GM12878 (cell line): ENCODE data around the gene DLG2. TPM values are rescaled to one million over a fixed set of nuclear protein-coding genes. Genes with fewer than 3 reads are reported as not detected.

Experiments used
- ATAC-seq: fragments of 200-7000 bp; cut with Tn5 transposase; 3 replicates; pipeline ENCODE4 v1.9.1; 2020; ENCODE audit warnings: mild to moderate bottlenecking, moderate library complexity
- BruUV-seq: library from RNA; stranded (reverse); fragments of 400-500 nt; replicated peaks from 2 replicates; lab custom pipeline; 2021; lab: Mats Ljungman, UMichigan
- CTCF ChIA-PET: fragments of 300-600 bp; sonication (Branson Sonifier 250); formaldehyde crosslinking; extraction: SDS; loops from one replicate; lab custom pipeline; 2021; ENCODE audit warnings: inconsistent platforms; lab: Yijun Ruan, JAX
- POLR2A ChIA-PET: fragments of 350-600 bp; formaldehyde crosslinking; extraction: SDS; loops from one replicate; lab custom pipeline; 2021; ENCODE audit warnings: inconsistent platforms; lab: Charles Lee
- RAD21 ChIA-PET: fragments of 300-600 bp; sonication (Branson Sonifier 250); formaldehyde crosslinking; loops from one replicate; lab custom pipeline; 2023; ENCODE audit warnings: antibody characterized with exemption; ENCODE audit not compliant: unreplicated experiment; lab: Charles Lee
- SMC1A ChIA-PET: fragments of 300-600 bp; sonication (Branson Sonifier 250); formaldehyde crosslinking; loops from one replicate; lab custom pipeline; 2023; ENCODE audit not compliant: unreplicated experiment, uncharacterized antibody; lab: Charles Lee
- DNase-seq: peaks from one replicate; pipeline ENCODE4 v3.0.0-alpha.2; 2011; ENCODE audit warnings: low read depth, low spot score
- FAIRE-seq: peaks from 3 replicates; lab custom pipeline; 2011; peaks lifted over from hg19 to GRCh38; lab: Jason Lieb, UNC
- H2AFZ ChIP-seq: 2 replicates; pipeline ENCODE4 v1.6.0; 2011; ENCODE audit warnings: low read depth, low read length, control low read depth; ENCODE audit not compliant: control insufficient read depth
- H3K27ac ChIP-seq: 2 replicates; pipeline ENCODE4 v1.5.1; 2011; ENCODE audit warnings: control low read depth; ENCODE audit not compliant: control insufficient read depth, insufficient read depth
- H3K27me3 ChIP-seq, 2 experiments: replicated peaks in 1 of 2; 2 replicates each; pipeline versions ENCODE4 v1.6.0 to v1.6.1; 2011; ENCODE audit warnings: low read length in 1 of 2; ENCODE audit not compliant: control insufficient read depth in 2 of 2, insufficient read depth in 2 of 2
- H3K36me3 ChIP-seq, 2 experiments: 2 replicates each; pipeline ENCODE4 v1.5.1; 2011; ENCODE audit warnings: low read length in 1 of 2; ENCODE audit not compliant: control insufficient read depth in 2 of 2, insufficient read depth in 2 of 2
- H3K4me1 ChIP-seq: 2 replicates; pipeline ENCODE4 v1.6.1; 2011; ENCODE audit warnings: mild to moderate bottlenecking, low read length, moderate library complexity, mixed read lengths; ENCODE audit not compliant: control insufficient read depth, insufficient read depth
- H3K4me2 ChIP-seq: 2 replicates; pipeline ENCODE4 v1.6.0; 2011; ENCODE audit warnings: control low read depth; ENCODE audit not compliant: control insufficient read depth, insufficient read depth
- H3K4me3 ChIP-seq: fragments of 200-600 bp; sonication (generic); 2 replicates; pipeline ENCODE4 v1.5.1; 2016
- H3K79me2 ChIP-seq: 2 replicates; pipeline ENCODE4 v1.6.0; 2011; ENCODE audit warnings: low read length; ENCODE audit not compliant: control insufficient read depth, insufficient read depth
- H3K9ac ChIP-seq: 2 replicates; pipeline ENCODE4 v1.8.0; 2011; ENCODE audit warnings: low read length, control low read depth, mixed read lengths; ENCODE audit not compliant: control insufficient read depth, insufficient read depth
- H3K9me3 ChIP-seq: replicated peaks from 3 replicates; pipeline ENCODE4 v1.5.1; 2011; ENCODE audit warnings: mild to moderate bottlenecking, low read length; ENCODE audit not compliant: control insufficient read depth, insufficient read depth
- H4K20me1 ChIP-seq: 2 replicates; pipeline ENCODE4 v1.6.0; 2011; ENCODE audit not compliant: control insufficient read depth, insufficient read depth
- ESRRA ChIP-seq: IDR thresholded peaks from 2 replicates; pipeline ENCODE4 v1.6.1; 2012; ENCODE audit warnings: mild to moderate bottlenecking, low read length, improper control_type of control experiment
- EZH2 ChIP-seq: IDR thresholded peaks from 2 replicates; pipeline ENCODE4 v1.6.1; 2012; ENCODE audit warnings: low read depth, mild to moderate bottlenecking, control low read depth, inconsistent platforms, low read length, borderline replicate concordance; ENCODE audit not compliant: control insufficient read depth
- JUNB ChIP-seq: IDR thresholded peaks from 2 replicates; pipeline ENCODE4 v1.6.1; 2016; ENCODE audit warnings: antibody characterized with exemption, mild to moderate bottlenecking
- SMARCA5 ChIP-seq: fragments of 450-650 bp; IDR thresholded peaks from 2 replicates; pipeline ENCODE4 v1.6.1; 2017; ENCODE audit warnings: mild to moderate bottlenecking
- SPI1 ChIP-seq: IDR thresholded peaks from 2 replicates; pipeline ENCODE4 v1.6.1; 2011; ENCODE audit warnings: low read depth, mild to moderate bottlenecking, low read length, moderate library complexity, borderline replicate concordance; ENCODE audit not compliant: insufficient read depth
- SREBF1 ChIP-seq: IDR thresholded peaks from 2 replicates; pipeline ENCODE4 v1.6.1; 2012; ENCODE audit warnings: mild to moderate bottlenecking, low read length
- TAF1 ChIP-seq: IDR thresholded peaks from 2 replicates; pipeline ENCODE4 v1.6.1; 2011; ENCODE audit warnings: mild to moderate bottlenecking, low read depth, low read length, borderline replicate concordance
- WGBS: methylation state at CpG from one replicate; pipeline ENCODE4 v1.1.6; 2016; ENCODE audit warnings: low lambda C conversion rate; ENCODE audit not compliant: insufficient replicate concordance, insufficient coverage; ENCODE audit errors: missing lambda C conversion rate; 5-methylcytosine and 5-hydroxymethylcytosine counted together
- in situ Hi-C: fragments of 300-500 bp; cut with MboI; formaldehyde crosslinking; loops from 9 replicates; pipeline ENCODE4 v1.14.3; 2018; ENCODE audit warnings: mixed read lengths
- intact Hi-C: fragments of 100-400 bp; cut with micrococcal nuclease; formaldehyde crosslinking; loops from one replicate; pipeline ENCODE4 v1.14.2; 2022; ENCODE audit not compliant: unreplicated experiment
- polyA plus RNA-seq, 11 experiments: library from polyadenylated mRNA; depleted of rRNA in 4 of 11; unstranded in 6 of 11; stranded (reverse) in 5 of 11; fragments of >200 nt; fragmentation: Nextera tagmentation in 4 of 11; fragmentation: Illumina TruSeq in 1 of 11; extraction: Ambion mirVana in 4 of 11; extraction: Trizol in 1 of 11; gene quantifications; 1 replicate in 1 of 11; 2 replicates in 10 of 11; pipeline versions ENCODE4 v1.2.1 to v1.2.3, GENCODE V29; 2011 to 2016; ENCODE audit warnings: inconsistent platforms in 2 of 11, missing spikeins in 2 of 11, low read depth in 1 of 11
- total RNA-seq, 4 experiments: library from RNA; depleted of rRNA in 3 of 4; stranded (reverse); fragments of >200 nt in 3 of 4; fragmentation: Illumina TruSeq in 1 of 4; extraction: Trizol in 1 of 4; gene quantifications; 2 replicates each; pipeline versions ENCODE4 v1.2.1 to v1.2.3, GENCODE V29; 2013 to 2021
- TF ChIP-seq, protein P1 (sequence below): fragments of 450-650 bp; formaldehyde crosslinking; IDR thresholded peaks from 2 replicates; pipeline ENCODE4 v1.4.0; 2020; ENCODE audit warnings: mild to moderate bottlenecking, moderate library complexity
- TF ChIP-seq, protein P2 (sequence below): fragments of 450-650 bp; formaldehyde crosslinking; IDR thresholded peaks from 2 replicates; pipeline ENCODE4 v1.5.0; 2022; ENCODE audit warnings: mild to moderate bottlenecking, missing genetic modification characterization
- TF ChIP-seq, protein P3 (sequence below): IDR thresholded peaks from 2 replicates; pipeline ENCODE4 v1.6.1; 2012; ENCODE audit warnings: improper control_type of control experiment, low read depth, low read length; ENCODE audit not compliant: insufficient replicate concordance

DLG2 gene
- total and polyA plus RNA-seq, 10 of the 15 experiments (the other 5 are each of a cell fraction or from before 2014, with no cell fraction given): 0.09 to 0.98 (median 0.35) TPM

DNA sequence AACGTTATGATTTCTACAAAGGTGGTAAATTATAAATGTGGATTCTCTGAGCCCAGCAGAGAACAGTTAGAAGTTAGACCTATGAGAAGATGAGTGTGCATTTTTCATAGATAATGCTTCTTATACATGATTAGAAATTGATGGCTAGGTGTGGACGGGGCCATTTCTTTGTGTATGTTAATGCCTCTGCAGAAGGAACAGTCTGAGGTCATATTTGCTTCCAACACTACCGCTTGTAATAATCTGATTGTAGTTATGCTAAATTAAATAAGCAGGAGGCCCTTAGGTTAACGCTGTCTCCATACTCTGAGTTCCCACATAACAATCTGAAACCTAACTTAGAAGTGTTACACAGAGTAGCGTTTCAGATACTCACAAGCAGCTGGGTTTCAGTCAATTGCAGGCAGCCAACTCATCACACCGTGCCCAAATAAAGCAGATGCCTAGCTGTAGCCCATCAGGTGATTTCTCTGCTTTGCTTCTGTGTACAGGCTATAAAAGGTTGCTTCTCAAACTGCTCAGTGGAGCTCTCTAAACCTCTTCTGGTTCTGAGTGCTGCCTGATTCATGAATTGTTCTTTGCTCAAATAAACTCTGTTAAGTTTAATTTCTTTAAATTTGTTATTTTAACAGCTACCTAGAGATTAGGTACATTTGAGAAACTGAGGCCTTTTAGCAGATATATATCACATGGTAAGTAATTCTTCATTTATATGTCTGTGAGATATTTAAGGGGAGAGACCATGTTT lies 1702.2 kb downstream of the DLG2 start (continued):
- TF ChIP-seq, protein P1, sequence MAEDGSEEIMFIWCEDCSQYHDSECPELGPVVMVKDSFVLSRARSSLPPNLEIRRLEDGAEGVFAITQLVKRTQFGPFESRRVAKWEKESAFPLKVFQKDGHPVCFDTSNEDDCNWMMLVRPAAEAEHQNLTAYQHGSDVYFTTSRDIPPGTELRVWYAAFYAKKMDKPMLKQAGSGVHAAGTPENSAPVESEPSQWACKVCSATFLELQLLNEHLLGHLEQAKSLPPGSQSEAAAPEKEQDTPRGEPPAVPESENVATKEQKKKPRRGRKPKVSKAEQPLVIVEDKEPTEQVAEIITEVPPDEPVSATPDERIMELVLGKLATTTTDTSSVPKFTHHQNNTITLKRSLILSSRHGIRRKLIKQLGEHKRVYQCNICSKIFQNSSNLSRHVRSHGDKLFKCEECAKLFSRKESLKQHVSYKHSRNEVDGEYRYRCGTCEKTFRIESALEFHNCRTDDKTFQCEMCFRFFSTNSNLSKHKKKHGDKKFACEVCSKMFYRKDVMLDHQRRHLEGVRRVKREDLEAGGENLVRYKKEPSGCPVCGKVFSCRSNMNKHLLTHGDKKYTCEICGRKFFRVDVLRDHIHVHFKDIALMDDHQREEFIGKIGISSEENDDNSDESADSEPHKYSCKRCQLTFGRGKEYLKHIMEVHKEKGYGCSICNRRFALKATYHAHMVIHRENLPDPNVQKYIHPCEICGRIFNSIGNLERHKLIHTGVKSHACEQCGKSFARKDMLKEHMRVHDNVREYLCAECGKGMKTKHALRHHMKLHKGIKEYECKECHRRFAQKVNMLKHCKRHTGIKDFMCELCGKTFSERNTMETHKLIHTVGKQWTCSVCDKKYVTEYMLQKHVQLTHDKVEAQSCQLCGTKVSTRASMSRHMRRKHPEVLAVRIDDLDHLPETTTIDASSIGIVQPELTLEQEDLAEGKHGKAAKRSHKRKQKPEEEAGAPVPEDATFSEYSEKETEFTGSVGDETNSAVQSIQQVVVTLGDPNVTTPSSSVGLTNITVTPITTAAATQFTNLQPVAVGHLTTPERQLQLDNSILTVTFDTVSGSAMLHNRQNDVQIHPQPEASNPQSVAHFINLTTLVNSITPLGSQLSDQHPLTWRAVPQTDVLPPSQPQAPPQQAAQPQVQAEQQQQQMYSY (CRISPR knock-in tag): no peak
- no peak for TF ChIP-seq SPI1
- no peak for TF ChIP-seq SMARCA5
- TF ChIP-seq EZH2: no peak
- TF ChIP-seq SREBF1: no peak
- no peak for TF ChIP-seq ESRRA
- no peak for TF ChIP-seq TAF1

DNA sequence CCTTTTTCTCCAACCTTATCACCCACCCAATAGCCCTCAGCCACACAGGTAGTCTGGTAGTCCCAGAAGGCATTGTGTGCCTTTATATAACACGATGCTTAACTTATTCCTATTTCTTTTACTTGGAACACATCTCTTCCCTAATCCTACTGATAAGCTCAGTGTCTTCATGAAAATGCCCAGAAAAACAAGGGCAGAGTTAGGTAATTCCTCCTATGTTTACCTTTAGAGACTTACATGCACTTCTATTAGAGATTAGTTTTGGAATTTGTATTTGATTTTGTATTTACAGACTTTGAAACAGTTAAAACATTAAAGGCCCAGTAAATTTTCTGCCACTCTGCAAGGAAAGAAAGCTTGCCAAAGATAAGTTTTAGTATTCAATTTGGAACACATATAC lies 1703.2 kb downstream of the DLG2 start:
- DNase-seq (no peak), FAIRE-seq (no peak), ATAC-seq (no peak)
- RAD21 ChIA-PET: no interaction called here
- BruUV-seq: no TSS peak
- H4K20me1 ChIP-seq: no peaks in the 10 kb centered on the region
- no peak overlapping the region for H2AFZ ChIP-seq
- intact Hi-C loops: no loop called here
- no peaks in the 10 kb centered on the region for H3K9me3 ChIP-seq
- H3K79me2 ChIP-seq: no peaks in the 10 kb centered on the region
- WGBS: 5% methylated on average over 1 of the region's 1 CpG
- no peaks in the 10 kb centered on the region for H3K27me3 ChIP-seq
- H3K4me3 ChIP-seq: no peak overlapping the region
- CTCF ChIA-PET: no interaction called here
- POLR2A ChIA-PET: no interaction called here
- no peak overlapping the region for H3K9ac ChIP-seq
- SMC1A ChIA-PET: no interaction called here
- H3K4me1 ChIP-seq: no peaks in the 10 kb centered on the region
- in situ Hi-C loops: no loop called here
- H3K4me2 ChIP-seq: no peak overlapping the region
- H3K36me3 ChIP-seq: no peaks in the 10 kb centered on the region
- H3K27ac ChIP-seq: no peak overlapping the region
- TF ChIP-seq, protein P2, sequence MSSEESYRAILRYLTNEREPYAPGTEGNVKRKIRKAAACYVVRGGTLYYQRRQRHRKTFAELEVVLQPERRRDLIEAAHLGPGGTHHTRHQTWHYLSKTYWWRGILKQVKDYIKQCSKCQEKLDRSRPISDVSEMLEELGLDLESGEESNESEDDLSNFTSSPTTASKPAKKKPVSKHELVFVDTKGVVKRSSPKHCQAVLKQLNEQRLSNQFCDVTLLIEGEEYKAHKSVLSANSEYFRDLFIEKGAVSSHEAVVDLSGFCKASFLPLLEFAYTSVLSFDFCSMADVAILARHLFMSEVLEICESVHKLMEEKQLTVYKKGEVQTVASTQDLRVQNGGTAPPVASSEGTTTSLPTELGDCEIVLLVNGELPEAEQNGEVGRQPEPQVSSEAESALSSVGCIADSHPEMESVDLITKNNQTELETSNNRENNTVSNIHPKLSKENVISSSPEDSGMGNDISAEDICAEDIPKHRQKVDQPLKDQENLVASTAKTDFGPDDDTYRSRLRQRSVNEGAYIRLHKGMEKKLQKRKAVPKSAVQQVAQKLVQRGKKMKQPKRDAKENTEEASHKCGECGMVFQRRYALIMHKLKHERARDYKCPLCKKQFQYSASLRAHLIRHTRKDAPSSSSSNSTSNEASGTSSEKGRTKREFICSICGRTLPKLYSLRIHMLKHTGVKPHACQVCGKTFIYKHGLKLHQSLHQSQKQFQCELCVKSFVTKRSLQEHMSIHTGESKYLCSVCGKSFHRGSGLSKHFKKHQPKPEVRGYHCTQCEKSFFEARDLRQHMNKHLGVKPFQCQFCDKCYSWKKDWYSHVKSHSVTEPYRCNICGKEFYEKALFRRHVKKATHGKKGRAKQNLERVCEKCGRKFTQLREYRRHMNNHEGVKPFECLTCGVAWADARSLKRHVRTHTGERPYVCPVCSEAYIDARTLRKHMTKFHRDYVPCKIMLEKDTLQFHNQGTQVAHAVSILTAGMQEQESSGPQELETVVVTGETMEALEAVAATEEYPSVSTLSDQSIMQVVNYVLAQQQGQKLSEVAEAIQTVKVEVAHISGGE: no peak
- TF ChIP-seq, protein P3, sequence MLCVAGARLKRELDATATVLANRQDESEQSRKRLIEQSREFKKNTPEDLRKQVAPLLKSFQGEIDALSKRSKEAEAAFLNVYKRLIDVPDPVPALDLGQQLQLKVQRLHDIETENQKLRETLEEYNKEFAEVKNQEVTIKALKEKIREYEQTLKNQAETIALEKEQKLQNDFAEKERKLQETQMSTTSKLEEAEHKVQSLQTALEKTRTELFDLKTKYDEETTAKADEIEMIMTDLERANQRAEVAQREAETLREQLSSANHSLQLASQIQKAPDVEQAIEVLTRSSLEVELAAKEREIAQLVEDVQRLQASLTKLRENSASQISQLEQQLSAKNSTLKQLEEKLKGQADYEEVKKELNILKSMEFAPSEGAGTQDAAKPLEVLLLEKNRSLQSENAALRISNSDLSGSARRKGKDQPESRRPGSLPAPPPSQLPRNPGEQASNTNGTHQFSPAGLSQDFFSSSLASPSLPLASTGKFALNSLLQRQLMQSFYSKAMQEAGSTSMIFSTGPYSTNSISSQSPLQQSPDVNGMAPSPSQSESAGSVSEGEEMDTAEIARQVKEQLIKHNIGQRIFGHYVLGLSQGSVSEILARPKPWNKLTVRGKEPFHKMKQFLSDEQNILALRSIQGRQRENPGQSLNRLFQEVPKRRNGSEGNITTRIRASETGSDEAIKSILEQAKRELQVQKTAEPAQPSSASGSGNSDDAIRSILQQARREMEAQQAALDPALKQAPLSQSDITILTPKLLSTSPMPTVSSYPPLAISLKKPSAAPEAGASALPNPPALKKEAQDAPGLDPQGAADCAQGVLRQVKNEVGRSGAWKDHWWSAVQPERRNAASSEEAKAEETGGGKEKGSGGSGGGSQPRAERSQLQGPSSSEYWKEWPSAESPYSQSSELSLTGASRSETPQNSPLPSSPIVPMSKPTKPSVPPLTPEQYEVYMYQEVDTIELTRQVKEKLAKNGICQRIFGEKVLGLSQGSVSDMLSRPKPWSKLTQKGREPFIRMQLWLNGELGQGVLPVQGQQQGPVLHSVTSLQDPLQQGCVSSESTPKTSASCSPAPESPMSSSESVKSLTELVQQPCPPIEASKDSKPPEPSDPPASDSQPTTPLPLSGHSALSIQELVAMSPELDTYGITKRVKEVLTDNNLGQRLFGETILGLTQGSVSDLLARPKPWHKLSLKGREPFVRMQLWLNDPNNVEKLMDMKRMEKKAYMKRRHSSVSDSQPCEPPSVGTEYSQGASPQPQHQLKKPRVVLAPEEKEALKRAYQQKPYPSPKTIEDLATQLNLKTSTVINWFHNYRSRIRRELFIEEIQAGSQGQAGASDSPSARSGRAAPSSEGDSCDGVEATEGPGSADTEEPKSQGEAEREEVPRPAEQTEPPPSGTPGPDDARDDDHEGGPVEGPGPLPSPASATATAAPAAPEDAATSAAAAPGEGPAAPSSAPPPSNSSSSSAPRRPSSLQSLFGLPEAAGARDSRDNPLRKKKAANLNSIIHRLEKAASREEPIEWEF: no peak
- TF ChIP-seq JUNB: no peak
